ENCODE results near the gene MTFR1L. TPM values are rescaled to one million over a fixed set of nuclear protein-coding genes. Genes with fewer than 3 reads are reported as not detected.

The MTFR1L gene
- total RNA-seq, 1 experiment from 2014 or later = 23.2 TPM

- intact Hi-C loops (cut with micrococcal nuclease; ENCODE audit: unreplicated experiment) = no loop called here
- Mint-ChIP-seq H3K4me1 (ENCODE audit: low read depth, unreplicated experiment) (no peaks in the 10 kb centered on the region), H3K27ac (ENCODE audit: unreplicated experiment) (no peak overlapping the region), H3K4me3 (ENCODE audit: low read depth, unreplicated experiment) (no peak overlapping the region), H3K9me3 (ENCODE audit: low read depth, unreplicated experiment) (no peaks in the 10 kb centered on the region), H3K36me3 (ENCODE audit: insufficient read depth, unreplicated experiment) (peaks cover 4% of the 10 kb centered on the region), H3K27me3 (ENCODE audit: unreplicated experiment) (no peaks in the 10 kb centered on the region)
- no peak for TF ChIP-seq CTCF (IDR thresholded peaks at IDR 0.05; ENCODE audit: unreplicated experiment)
- BruUV-seq (replicated peaks) = no TSS peak
- DNase-seq = no peak
- CTCF ChIA-PET = interaction anchor here (0.6 kb wide), 1 partner anchor 1215 kb away, joined by 4 read pairs; no protein-coding TSS in a partner anchor
These were observed 12.0 kb upstream of the MTFR1L start for GRCh38 chr1:25807480-25808390.

GRCh38 chr1:25808481-25809244 lies 11.1 kb upstream of the MTFR1L start:
- no TSS peak for BruUV-seq (replicated peaks)
- Mint-ChIP-seq H3K4me3 (ENCODE audit: low read depth, unreplicated experiment) (no peak overlapping the region), H3K27me3 (ENCODE audit: unreplicated experiment) (no peaks in the 10 kb centered on the region), H3K27ac (ENCODE audit: unreplicated experiment) (no peak overlapping the region), H3K4me1 (ENCODE audit: low read depth, unreplicated experiment) (no peaks in the 10 kb centered on the region), H3K36me3 (ENCODE audit: insufficient read depth, unreplicated experiment) (peaks cover 5% of the 10 kb centered on the region), H3K9me3 (ENCODE audit: low read depth, unreplicated experiment) (no peaks in the 10 kb centered on the region)
- no peak for TF ChIP-seq CTCF (IDR thresholded peaks at IDR 0.05; ENCODE audit: unreplicated experiment)
- CTCF ChIA-PET = interaction anchor here (0.6 kb wide), 1 partner anchor 1216 kb away, joined by 4 read pairs; no protein-coding TSS in a partner anchor
- intact Hi-C loops (cut with micrococcal nuclease; ENCODE audit: unreplicated experiment) = no loop called here
- no peak for DNase-seq

GRCh38 chr1:25809283-25809926 lies 10.3 kb upstream of the MTFR1L start:
- H3K4me1 Mint-ChIP-seq (ENCODE audit: low read depth, unreplicated experiment) = no peaks in the 10 kb centered on the region
- TF ChIP-seq CTCF (IDR thresholded peaks at IDR 0.05; ENCODE audit: unreplicated experiment) = no peak
- no peaks in the 10 kb centered on the region for H3K9me3 Mint-ChIP-seq (ENCODE audit: low read depth, unreplicated experiment)
- intact Hi-C loops (cut with micrococcal nuclease; ENCODE audit: unreplicated experiment) = no loop called here
- H3K36me3 Mint-ChIP-seq (ENCODE audit: insufficient read depth, unreplicated experiment) = peaks cover 11% of the 10 kb centered on the region
- H3K27ac Mint-ChIP-seq (ENCODE audit: unreplicated experiment) = no peak overlapping the region
- BruUV-seq (replicated peaks) = no TSS peak
- CTCF ChIA-PET = no interaction called here
- no peaks in the 10 kb centered on the region for H3K27me3 Mint-ChIP-seq (ENCODE audit: unreplicated experiment)
- no peak for DNase-seq
- no peak overlapping the region for H3K4me3 Mint-ChIP-seq (ENCODE audit: low read depth, unreplicated experiment)

GRCh38 chr1:25809929-25810328 lies 9.8 kb upstream of the MTFR1L start:
- intact Hi-C loops (cut with micrococcal nuclease; ENCODE audit: unreplicated experiment) = loop anchor here (5.0 kb wide), 1 partner anchor 308 kb away; no protein-coding TSS in a partner anchor
- Mint-ChIP-seq H3K36me3 (ENCODE audit: insufficient read depth, unreplicated experiment) (peaks cover 11% of the 10 kb centered on the region), H3K27ac (ENCODE audit: unreplicated experiment) (no peak overlapping the region), H3K27me3 (ENCODE audit: unreplicated experiment) (no peaks in the 10 kb centered on the region), H3K9me3 (ENCODE audit: low read depth, unreplicated experiment) (no peaks in the 10 kb centered on the region), H3K4me3 (ENCODE audit: low read depth, unreplicated experiment) (no peak overlapping the region), H3K4me1 (ENCODE audit: low read depth, unreplicated experiment) (no peaks in the 10 kb centered on the region)
- no peak for TF ChIP-seq CTCF (IDR thresholded peaks at IDR 0.05; ENCODE audit: unreplicated experiment)
- CTCF ChIA-PET = no interaction called here
- no TSS peak for BruUV-seq (replicated peaks)
- DNase-seq = no peak

Data from Calu3 (cell line).